H9 (cell line): ENCODE results near the gene AHNAK. TPM values are rescaled to one million over a fixed set of nuclear protein-coding genes. Genes with fewer than 3 reads are reported as not detected.

ENCODE experiments used
- DNase-seq: peaks from one replicate; pipeline ENCODE4 v3.0.0-alpha.2; 2017
- H2AFZ ChIP-seq: one replicate; pipeline ENCODE4 v1.6.1; 2013; ENCODE audit warnings: mild to moderate bottlenecking, low read length, control low read depth, moderate library complexity
- H2AK5ac ChIP-seq: 2 replicates; pipeline ENCODE4 v1.6.1; 2013; ENCODE audit warnings: low read length, control low read depth, mixed read lengths; ENCODE audit not compliant: insufficient read length
- H2BK120ac ChIP-seq: one replicate; pipeline ENCODE4 v1.6.1; 2013; ENCODE audit warnings: low read depth, mild to moderate bottlenecking, low read length, control low read depth, inconsistent platforms; ENCODE audit not compliant: poor library complexity, severe bottlenecking
- H2BK12ac ChIP-seq: 2 replicates; pipeline ENCODE4 v1.6.1; 2013; ENCODE audit warnings: low read length, control low read depth, mixed read lengths, low read depth; ENCODE audit not compliant: insufficient read length
- H2BK15ac ChIP-seq: 2 replicates; pipeline ENCODE4 v1.6.1; 2013; ENCODE audit warnings: low read depth, low read length, control low read depth
- H2BK20ac ChIP-seq: one replicate; pipeline ENCODE4 v1.6.1; 2013; ENCODE audit warnings: low read depth, mild to moderate bottlenecking, low read length, control low read depth, inconsistent platforms; ENCODE audit not compliant: poor library complexity, severe bottlenecking
- H2BK5ac ChIP-seq: 2 replicates; pipeline ENCODE4 v1.6.1; 2013; ENCODE audit warnings: low read length, control low read depth, mixed read lengths; ENCODE audit not compliant: insufficient read length
- H3K14ac ChIP-seq: 2 replicates; pipeline ENCODE4 v1.6.1; 2013; ENCODE audit warnings: low read length, control low read depth; ENCODE audit not compliant: insufficient read depth
- H3K18ac ChIP-seq: 2 replicates; pipeline ENCODE4 v1.6.1; 2013; ENCODE audit warnings: low read depth, mild to moderate bottlenecking, mixed read lengths, low read length, control low read depth; ENCODE audit not compliant: insufficient read length
- H3K23ac ChIP-seq: 2 replicates; pipeline ENCODE4 v1.6.1; 2013; ENCODE audit warnings: low read length, control low read depth, mixed read lengths, low read depth; ENCODE audit not compliant: insufficient read length
- H3K23me2 ChIP-seq: 2 replicates; pipeline ENCODE4 v1.6.1; 2013; ENCODE audit warnings: low read depth, mild to moderate bottlenecking, mixed read lengths, low read length, control low read depth; ENCODE audit not compliant: insufficient read length, poor library complexity, severe bottlenecking
- H3K27ac ChIP-seq: 2 replicates; pipeline ENCODE4 v1.5.1; 2013; ENCODE audit warnings: low read length, control low read depth, mixed read lengths, low read depth; ENCODE audit not compliant: insufficient read length
- H3K27me3 ChIP-seq: 2 replicates; pipeline ENCODE4 v1.6.1; 2013; ENCODE audit warnings: low read length, control low read depth, inconsistent platforms; ENCODE audit not compliant: insufficient read depth
- H3K4ac ChIP-seq: 2 replicates; pipeline ENCODE4 v1.6.1; 2013; ENCODE audit warnings: low read depth, mild to moderate bottlenecking, control low read depth, inconsistent platforms, low read length, moderate library complexity
- H3K4me1 ChIP-seq: 2 replicates; pipeline ENCODE4 v1.6.1; 2013; ENCODE audit warnings: low read length, control low read depth, inconsistent platforms; ENCODE audit not compliant: insufficient read depth
- H3K4me2 ChIP-seq: 2 replicates; pipeline ENCODE4 v1.6.1; 2013; ENCODE audit warnings: low read length, control low read depth, mixed read lengths; ENCODE audit not compliant: insufficient read length, insufficient read depth
- H3K56ac ChIP-seq: 2 replicates; pipeline ENCODE4 v1.6.1; 2013; ENCODE audit warnings: low read depth, mild to moderate bottlenecking, mixed read lengths, low read length, control low read depth; ENCODE audit not compliant: insufficient read length
- H3K79me1 ChIP-seq: 2 replicates; pipeline ENCODE4 v1.6.1; 2013; ENCODE audit warnings: low read depth, mild to moderate bottlenecking, moderate library complexity, low read length, control low read depth, inconsistent platforms; ENCODE audit not compliant: insufficient read depth, poor library complexity, severe bottlenecking
- H3K79me2 ChIP-seq: 2 replicates; pipeline ENCODE4 v1.6.1; 2013; ENCODE audit warnings: low read length, control low read depth, inconsistent platforms; ENCODE audit not compliant: insufficient read depth
- H3K9ac ChIP-seq: 2 replicates; pipeline ENCODE4 v1.6.1; 2013; ENCODE audit warnings: low read length, control low read depth, mixed read lengths; ENCODE audit not compliant: insufficient read length; ENCODE audit errors: extremely low read depth
- H3K9me3 ChIP-seq: one replicate; pipeline ENCODE4 v1.6.1; 2013; ENCODE audit warnings: low read depth, low read length, inconsistent platforms; ENCODE audit not compliant: control insufficient read depth
- H3T11ph ChIP-seq: one replicate; pipeline ENCODE4 v1.6.1; 2013; ENCODE audit warnings: mild to moderate bottlenecking, low read length, control low read depth, inconsistent platforms
- H4K20me1 ChIP-seq: one replicate; pipeline ENCODE4 v1.6.1; 2013; ENCODE audit not compliant: control insufficient read depth, insufficient read length, insufficient read depth
- H4K5ac ChIP-seq: 2 replicates; pipeline ENCODE4 v1.6.1; 2013; ENCODE audit warnings: low read depth, mild to moderate bottlenecking, mixed read lengths, low read length, control low read depth; ENCODE audit not compliant: insufficient read length
- H4K8ac ChIP-seq: replicated peaks from 2 replicates; pipeline ENCODE4 v1.6.1; 2013; ENCODE audit warnings: low read length, control low read depth, mixed read lengths, low read depth; ENCODE audit not compliant: insufficient read length
- H4K91ac ChIP-seq: 2 replicates; pipeline ENCODE4 v1.6.1; 2013; ENCODE audit warnings: low read depth, mild to moderate bottlenecking, moderate library complexity, mixed read lengths, low read length, control low read depth; ENCODE audit not compliant: insufficient read length
- H3K27ac Mint-ChIP-seq, 3 experiments: 2 replicates in 2 of 3; 3 replicates in 1 of 3; pipeline ENCODE4 v1.8.0; 2020 to 2021; ENCODE audit warnings: mixed read lengths in 3 of 3, mild to moderate bottlenecking in 1 of 3, moderate library complexity in 1 of 3
- H3K27me3 Mint-ChIP-seq: 2 replicates; pipeline ENCODE4 v1.8.0; 2021; ENCODE audit warnings: low read depth, mild to moderate bottlenecking, moderate library complexity, mixed read lengths
- H3K36me3 Mint-ChIP-seq, 3 experiments: 2 replicates in 2 of 3; 3 replicates in 1 of 3; pipeline ENCODE4 v1.8.0; 2020 to 2021; ENCODE audit warnings: low read depth in 3 of 3, mixed read lengths in 3 of 3; ENCODE audit not compliant: insufficient read depth in 1 of 3
- H3K4me1 Mint-ChIP-seq, 2 experiments: 2 replicates each; pipeline ENCODE4 v1.8.0; 2020; ENCODE audit warnings: mixed read lengths in 2 of 2
- H3K4me3 Mint-ChIP-seq, 2 experiments: 2 replicates in 1 of 2; 3 replicates in 1 of 2; pipeline ENCODE4 v1.8.0; 2020 to 2021; ENCODE audit warnings: mild to moderate bottlenecking in 2 of 2, mixed read lengths in 2 of 2, moderate library complexity in 1 of 2
- H3K9me3 Mint-ChIP-seq, 2 experiments: 2 replicates in 1 of 2; 3 replicates in 1 of 2; pipeline ENCODE4 v1.8.0; 2020; ENCODE audit warnings: mild to moderate bottlenecking in 2 of 2, mixed read lengths in 2 of 2, moderate library complexity in 1 of 2
- WGBS: extraction: QIAGEN DNeasy Blood & Tissue Kit; methylation state at CpG from one replicate; pipeline ENCODE4 v1.1.7; 2013; ENCODE audit warnings: missing lambda C conversion rate, low lambda C conversion rate, mixed read lengths; ENCODE audit not compliant: insufficient read length; ENCODE audit errors: extremely low coverage; 5-methylcytosine and 5-hydroxymethylcytosine counted together
- total RNA-seq: library from RNA; stranded (reverse); gene quantifications from 2 replicates; pipeline ENCODE4 v1.2.1, GENCODE V29; 2021
- TF ChIP-seq, protein P1 (sequence below): fragments of 200-600 bp; sonication (generic); conservative IDR thresholded peaks from 3 replicates; pipeline ENCODE4 v1.8.0; 2021; ENCODE audit warnings: antibody characterized with exemption, mild to moderate bottlenecking

AHNAK gene
- total RNA-seq, 1 experiment from 2014 or later, result 15.2 TPM

DNA sequence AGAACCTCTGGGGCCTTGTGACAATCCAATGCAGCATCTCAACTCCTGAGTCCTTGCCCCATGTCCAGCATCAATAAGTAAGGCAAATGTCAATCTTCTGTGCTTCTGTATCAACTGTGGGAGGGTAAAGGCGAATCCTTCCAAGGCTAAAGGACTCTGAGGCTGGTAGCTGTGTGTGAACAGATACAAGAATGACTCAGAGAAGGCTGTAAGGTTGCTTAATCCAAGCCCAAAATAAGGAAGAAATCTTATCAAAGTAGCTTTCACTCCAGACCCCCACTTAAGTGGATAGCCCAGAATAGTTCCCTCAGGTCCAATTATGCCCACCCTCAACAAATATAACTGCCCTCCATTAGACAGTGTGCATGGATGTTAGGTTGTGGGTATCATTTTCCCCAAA, 155.9 kb downstream of the AHNAK start:
- no peak overlapping the region for H2BK20ac ChIP-seq
- H2BK15ac ChIP-seq, result no peak overlapping the region
- no peak overlapping the region for H3K14ac ChIP-seq
- peaks cover 6% of the 10 kb centered on the region for H3K23me2 ChIP-seq
- H3K4me1 Mint-ChIP-seq, result peaks cover 7% of the 10 kb centered on the region in 2 experiments
- no peaks in the 10 kb centered on the region for H3K79me1 ChIP-seq
- H2BK5ac ChIP-seq, result no peak overlapping the region
- no peaks in the 10 kb centered on the region for H3K27me3 Mint-ChIP-seq
- H3K23ac ChIP-seq, result no peak overlapping the region
- no CpG with 5 or more reads among the region's 1 CpG for WGBS
- no peak overlapping the region for H3T11ph ChIP-seq
- H3K18ac ChIP-seq, result no peak overlapping the region
- no peaks in the 10 kb centered on the region for H3K27me3 ChIP-seq
- H2BK12ac ChIP-seq, result no peak overlapping the region
- H3K79me2 ChIP-seq, result no peaks in the 10 kb centered on the region
- peaks cover 4% of the 10 kb centered on the region; the same call in 1 of the 2 replicates for H3K4me1 ChIP-seq
- no peak overlapping the region for H4K91ac ChIP-seq
- no peak overlapping the region for H3K56ac ChIP-seq
- H2AK5ac ChIP-seq, result no peak overlapping the region
- TF ChIP-seq, protein P1, sequence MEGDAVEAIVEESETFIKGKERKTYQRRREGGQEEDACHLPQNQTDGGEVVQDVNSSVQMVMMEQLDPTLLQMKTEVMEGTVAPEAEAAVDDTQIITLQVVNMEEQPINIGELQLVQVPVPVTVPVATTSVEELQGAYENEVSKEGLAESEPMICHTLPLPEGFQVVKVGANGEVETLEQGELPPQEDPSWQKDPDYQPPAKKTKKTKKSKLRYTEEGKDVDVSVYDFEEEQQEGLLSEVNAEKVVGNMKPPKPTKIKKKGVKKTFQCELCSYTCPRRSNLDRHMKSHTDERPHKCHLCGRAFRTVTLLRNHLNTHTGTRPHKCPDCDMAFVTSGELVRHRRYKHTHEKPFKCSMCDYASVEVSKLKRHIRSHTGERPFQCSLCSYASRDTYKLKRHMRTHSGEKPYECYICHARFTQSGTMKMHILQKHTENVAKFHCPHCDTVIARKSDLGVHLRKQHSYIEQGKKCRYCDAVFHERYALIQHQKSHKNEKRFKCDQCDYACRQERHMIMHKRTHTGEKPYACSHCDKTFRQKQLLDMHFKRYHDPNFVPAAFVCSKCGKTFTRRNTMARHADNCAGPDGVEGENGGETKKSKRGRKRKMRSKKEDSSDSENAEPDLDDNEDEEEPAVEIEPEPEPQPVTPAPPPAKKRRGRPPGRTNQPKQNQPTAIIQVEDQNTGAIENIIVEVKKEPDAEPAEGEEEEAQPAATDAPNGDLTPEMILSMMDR, result no peak
- no peaks in the 10 kb centered on the region for H4K20me1 ChIP-seq
- no peak overlapping the region for H4K5ac ChIP-seq
- H3K27ac Mint-ChIP-seq, result no peak overlapping the region
- no peak overlapping the region for H3K4me3 Mint-ChIP-seq
- no peak overlapping the region for H3K9ac ChIP-seq
- H3K4ac ChIP-seq, result no peak overlapping the region
- H3K27ac ChIP-seq, result no peak overlapping the region
- H4K8ac ChIP-seq, result no peak overlapping the region
- no peak overlapping the region for H2BK120ac ChIP-seq
- DNase-seq, result no peak
- no peaks in the 10 kb centered on the region for H3K36me3 Mint-ChIP-seq
- H3K9me3 ChIP-seq, result no peaks in the 10 kb centered on the region
- H3K9me3 Mint-ChIP-seq, result no peaks in the 10 kb centered on the region
- H2AFZ ChIP-seq, result no peak overlapping the region
- H3K4me2 ChIP-seq, result no peak overlapping the region
